GM21390 (cell line): ENCODE results near the gene LRRD1.
A peak's percentile ranks its signal among the peaks of the same experiment; 100 is the strongest.
"Not testable (repeated sequence)": the region's sequence is repeated elsewhere in the genome, so short reads cannot be mapped to it uniquely, and the experiment has no call there.

Experiments
- ATAC-seq: cut with Tn5 transposase; IDR thresholded peaks from one replicate; pipeline ENCODE4 v1.9.1; 2021; ENCODE audit not compliant: unreplicated experiment

LRRD1 gene

GRCh38 chr7:92142791-92143190, 36.2 kb downstream of the LRRD1 start:
- not testable (repeated sequence) for ATAC-seq

- ATAC-seq, result no peak
These were observed 37.8 kb downstream of the LRRD1 start for GRCh38 chr7:92141161-92141560.

- ATAC-seq, result no peak
These were observed 41.4 kb downstream of the LRRD1 start for GRCh38 chr7:92137557-92137956.

GRCh38 chr7:92135052-92135889, 43.7 kb downstream of the LRRD1 start:
- no peak for ATAC-seq

- ATAC-seq, result peak; percentile 86
These were observed 44.5 kb downstream of the LRRD1 start, which contains the start of gene CYP51A1 for GRCh38 chr7:92134271-92135051. CYP51A1 (minus strand) TSS chr7:92134477; CDS start chr7:92134364, 113 bp downstream.

DNA sequence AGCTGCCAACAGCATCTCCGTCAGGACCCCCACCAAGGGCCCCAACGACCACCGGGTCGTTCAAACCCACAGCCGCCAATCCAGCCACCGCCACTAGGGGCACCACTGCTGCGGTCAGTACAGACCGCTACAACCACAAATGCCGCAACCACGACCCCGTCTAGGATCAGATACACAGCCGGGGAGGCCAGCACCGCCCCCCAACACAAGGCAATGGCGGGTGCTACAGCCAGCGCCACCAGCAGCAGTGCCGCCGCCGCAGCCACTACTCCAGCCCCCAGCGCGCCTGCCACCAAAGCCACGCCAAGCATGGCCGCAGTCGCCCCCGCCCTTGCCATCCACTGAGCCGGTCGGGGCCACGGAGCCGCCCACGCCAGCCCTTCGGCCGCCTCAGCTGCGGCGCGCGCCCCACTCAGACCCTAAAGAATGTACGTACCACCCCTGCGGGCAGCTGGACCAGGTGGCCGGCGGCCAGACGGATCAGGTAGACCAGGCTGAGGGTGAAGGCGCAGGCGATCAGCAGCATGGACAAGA, 45.1 kb downstream of the LRRD1 start:
- peak; percentile 26 for ATAC-seq

- ATAC-seq, result peak; percentile 24
These were observed 45.7 kb downstream of the LRRD1 start for GRCh38 chr7:92133133-92133736.

GRCh38 chr7:92131764-92132330, 47.1 kb downstream of the LRRD1 start:
- no peak for ATAC-seq

DNA sequence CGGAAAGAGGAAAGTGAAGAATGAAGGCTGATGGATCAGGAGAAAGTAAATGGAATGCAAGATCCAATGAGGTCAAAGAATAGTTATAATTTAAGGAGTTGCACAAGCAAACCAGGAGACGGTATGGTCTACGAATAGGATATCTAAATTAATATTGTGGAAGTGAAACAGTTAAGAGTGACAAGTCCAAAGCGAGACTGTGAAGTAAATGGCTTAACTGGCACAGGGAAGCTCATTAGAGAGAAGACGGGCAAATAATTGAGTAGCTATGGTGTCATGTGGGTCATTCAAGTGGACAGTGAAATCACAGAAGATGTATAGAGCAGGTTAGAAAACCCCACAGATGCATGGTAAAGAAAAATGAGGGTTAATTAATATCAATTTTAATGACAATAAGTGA, 47.8 kb downstream of the LRRD1 start:
- ATAC-seq, result no peak

DNA sequence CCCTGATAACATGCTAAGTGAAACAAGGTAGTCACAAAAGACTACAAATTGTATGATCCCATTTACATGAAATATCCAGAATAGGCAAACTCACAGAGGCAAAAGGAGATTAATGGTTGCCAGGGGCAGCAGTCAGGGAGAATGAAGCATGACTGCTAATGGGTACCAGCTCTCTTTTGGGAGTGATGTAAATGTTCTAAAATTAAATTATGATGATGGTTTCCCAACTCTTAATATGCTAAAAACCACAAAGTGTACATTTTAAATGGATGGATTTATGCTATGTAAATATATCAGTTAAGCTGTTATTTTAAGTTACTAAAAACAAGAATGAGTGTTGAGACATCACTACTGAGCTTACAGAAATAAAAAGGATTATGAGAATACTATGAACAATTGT, 57.3 kb downstream of the LRRD1 start:
- no peak for ATAC-seq

GRCh38 chr7:92119213-92119759, 59.7 kb downstream of the LRRD1 start:
- ATAC-seq, result no peak

DNA sequence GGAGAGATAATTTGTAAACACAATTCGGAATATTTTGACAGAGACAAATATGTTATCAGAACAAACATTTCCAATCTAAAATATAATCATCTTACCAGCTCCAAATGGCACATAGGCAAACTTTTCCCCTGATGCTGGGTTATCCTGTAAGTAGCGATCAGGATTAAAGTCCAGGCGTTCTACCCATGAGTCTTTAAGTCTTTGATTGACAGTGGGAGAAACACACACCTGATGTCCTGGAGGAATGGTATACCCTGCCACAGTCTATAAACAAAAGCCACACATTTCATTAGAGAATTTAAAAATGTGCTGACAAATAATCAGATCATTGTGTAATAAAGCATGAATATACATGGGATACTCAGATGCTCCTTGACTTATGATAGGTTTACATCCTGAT, 62.0 kb downstream of the LRRD1 start:
- ATAC-seq, result no peak

- no peak for ATAC-seq
These were observed 63.1 kb downstream of the LRRD1 start for GRCh38 chr7:92115821-92116220.

GRCh38 chr7:92110857-92111256, 68.1 kb downstream of the LRRD1 start:
- ATAC-seq, result no peak

GRCh38 chr7:92108821-92109220, 70.1 kb downstream of the LRRD1 start:
- ATAC-seq, result no peak

DNA sequence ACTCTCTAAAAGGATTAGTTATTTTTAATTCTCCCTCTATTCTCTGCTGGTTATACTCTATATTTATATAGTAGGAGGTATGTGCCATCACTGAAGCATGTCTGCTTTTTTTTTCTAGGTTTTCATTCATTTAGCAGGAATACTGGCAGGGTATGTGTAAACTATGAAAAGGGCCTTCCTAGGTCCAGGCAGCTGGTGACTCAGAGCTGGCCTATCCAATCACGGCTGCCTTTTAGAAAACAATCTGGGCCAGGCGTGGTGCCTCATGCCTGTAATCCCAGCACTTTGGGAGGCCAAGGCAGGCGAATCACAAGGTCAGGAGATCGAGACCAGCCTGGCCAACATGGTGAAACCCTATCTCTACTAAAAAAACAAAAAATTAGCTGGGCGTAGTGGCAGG, 76.1 kb downstream of the LRRD1 start:
- not testable (repeated sequence) for ATAC-seq

GRCh38 chr7:92100534-92100933, 78.4 kb downstream of the LRRD1 start:
- no peak for ATAC-seq

DNA sequence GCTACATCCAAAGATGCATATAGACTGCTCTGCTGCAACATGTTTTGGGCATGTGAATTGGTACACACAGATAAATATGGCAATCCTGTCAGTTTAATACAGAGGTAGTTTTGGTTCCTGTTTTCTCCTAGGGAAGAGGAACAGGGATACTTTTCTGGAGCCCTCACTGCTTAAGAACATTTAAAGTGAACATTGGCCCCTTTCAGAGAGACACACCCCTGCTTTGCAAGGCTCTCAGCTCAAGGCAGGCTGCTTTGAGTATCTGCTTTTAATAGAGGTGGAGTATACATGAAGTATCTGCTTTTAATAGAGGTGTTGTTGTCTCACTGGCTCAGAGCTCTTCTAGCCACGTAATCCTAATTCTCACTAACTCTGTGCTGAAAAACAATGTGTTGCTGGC, 83.6 kb downstream of the LRRD1 start:
- no peak for ATAC-seq
